ENCODE data around the gene NCBP3.
"Not testable (repeated sequence)": the region's sequence is repeated elsewhere in the genome, so short reads cannot be mapped to it uniquely, and the experiment has no call there.

Gene NCBP3

DNA sequence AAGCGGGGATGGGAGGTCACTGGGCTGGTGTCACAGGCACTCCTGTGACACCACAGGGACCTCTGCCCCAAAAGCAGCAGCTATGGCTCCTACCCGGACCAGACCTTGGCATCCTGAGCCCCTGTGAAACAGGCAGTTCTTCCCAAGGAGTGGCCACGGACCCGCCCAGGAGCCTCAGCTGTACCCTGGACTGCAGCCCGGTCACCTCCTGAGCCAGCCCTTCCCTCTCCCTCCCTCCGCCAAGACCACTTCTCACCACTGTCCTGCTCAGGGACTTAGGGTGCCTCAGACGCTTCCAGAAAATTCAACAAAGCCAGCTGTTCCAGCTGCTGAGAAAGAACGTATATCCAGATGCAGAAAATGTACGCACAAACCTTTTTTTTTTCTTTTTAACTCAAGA, 13.9 kb upstream of the NCBP3 start:
- Histone ChIP-seq H3K9ac (ENCODE audit: insufficient read length, low read depth) (no peak overlapping the region), H3K4me3 (ENCODE audit: insufficient read length, low read depth) (no peak overlapping the region), H3K27me3 (ENCODE audit: insufficient read depth, insufficient read length) (no peaks in the 10 kb centered on the region), H3K4me1 (ENCODE audit: insufficient read depth, insufficient read length) (no peaks in the 10 kb centered on the region), H3K9me3 (ENCODE audit: insufficient read depth, low read length) (no peaks in the 10 kb centered on the region), H3K36me3 (ENCODE audit: insufficient read depth, insufficient read length, low read length) (peaks cover 12% of the 10 kb centered on the region)
- no peak for TF ChIP-seq ZNF274 (IDR thresholded peaks at IDR 0.05; ENCODE audit: low read depth, low read length)
- TF ChIP-seq YY1 (IDR thresholded peaks at IDR 0.05; ENCODE audit: insufficient read depth, insufficient read length): no peak
- no peak for TF ChIP-seq SUZ12 (IDR thresholded peaks at IDR 0.05; ENCODE audit: extremely low read depth, insufficient read depth, insufficient read length)
- DNase-seq (ENCODE audit: low read depth, low spot score): no peak

GRCh38 chr17:3857261-3858105, 11.4 kb upstream of the NCBP3 start:
- Histone ChIP-seq H3K4me3 (ENCODE audit: insufficient read length, low read depth) (no peak overlapping the region), H3K27me3 (ENCODE audit: insufficient read depth, insufficient read length) (no peaks in the 10 kb centered on the region), H3K9ac (ENCODE audit: insufficient read length, low read depth) (no peak overlapping the region), H3K9me3 (ENCODE audit: insufficient read depth, low read length) (no peaks in the 10 kb centered on the region), H3K4me1 (ENCODE audit: insufficient read depth, insufficient read length) (no peaks in the 10 kb centered on the region), H3K36me3 (ENCODE audit: insufficient read depth, insufficient read length, low read length) (peaks cover 12% of the 10 kb centered on the region)
- TF ChIP-seq ZNF274 (IDR thresholded peaks at IDR 0.05; ENCODE audit: low read depth, low read length) (no peak), YY1 (IDR thresholded peaks at IDR 0.05; ENCODE audit: insufficient read depth, insufficient read length) (no peak), SUZ12 (IDR thresholded peaks at IDR 0.05; ENCODE audit: extremely low read depth, insufficient read depth, insufficient read length) (no peak)
- no peak for DNase-seq (ENCODE audit: low read depth, low spot score)

- not testable (repeated sequence) for H3K9ac ChIP-seq (ENCODE audit: insufficient read length, low read depth); H3K27me3 ChIP-seq (ENCODE audit: insufficient read depth, insufficient read length); DNase-seq (ENCODE audit: low read depth, low spot score); H3K9me3 ChIP-seq (ENCODE audit: insufficient read depth, low read length); H3K4me3 ChIP-seq (ENCODE audit: insufficient read length, low read depth); H3K4me1 ChIP-seq (ENCODE audit: insufficient read depth, insufficient read length); H3K36me3 ChIP-seq (ENCODE audit: insufficient read depth, insufficient read length, low read length)
Measured at GRCh38 chr17:3854204-3854603, 8.2 kb upstream of the NCBP3 start.

GRCh38 chr17:3852561-3852960, 6.5 kb upstream of the NCBP3 start:
- H3K27me3 ChIP-seq (ENCODE audit: insufficient read depth, insufficient read length): no peaks in the 10 kb centered on the region
- DNase-seq (ENCODE audit: low read depth, low spot score): no peak
- H3K9me3 ChIP-seq (ENCODE audit: insufficient read depth, low read length): no peaks in the 10 kb centered on the region
- H3K9ac ChIP-seq (ENCODE audit: insufficient read length, low read depth): no peak overlapping the region
- no peaks in the 10 kb centered on the region for H3K36me3 ChIP-seq (ENCODE audit: insufficient read depth, insufficient read length, low read length)
- no peak overlapping the region for H3K4me3 ChIP-seq (ENCODE audit: insufficient read length, low read depth)
- TF ChIP-seq SUZ12 (IDR thresholded peaks at IDR 0.05; ENCODE audit: extremely low read depth, insufficient read depth, insufficient read length) (no peak), ZNF274 (IDR thresholded peaks at IDR 0.05; ENCODE audit: low read depth, low read length) (no peak), YY1 (IDR thresholded peaks at IDR 0.05; ENCODE audit: insufficient read depth, insufficient read length) (no peak)
- H3K4me1 ChIP-seq (ENCODE audit: insufficient read depth, insufficient read length): no peaks in the 10 kb centered on the region

DNA sequence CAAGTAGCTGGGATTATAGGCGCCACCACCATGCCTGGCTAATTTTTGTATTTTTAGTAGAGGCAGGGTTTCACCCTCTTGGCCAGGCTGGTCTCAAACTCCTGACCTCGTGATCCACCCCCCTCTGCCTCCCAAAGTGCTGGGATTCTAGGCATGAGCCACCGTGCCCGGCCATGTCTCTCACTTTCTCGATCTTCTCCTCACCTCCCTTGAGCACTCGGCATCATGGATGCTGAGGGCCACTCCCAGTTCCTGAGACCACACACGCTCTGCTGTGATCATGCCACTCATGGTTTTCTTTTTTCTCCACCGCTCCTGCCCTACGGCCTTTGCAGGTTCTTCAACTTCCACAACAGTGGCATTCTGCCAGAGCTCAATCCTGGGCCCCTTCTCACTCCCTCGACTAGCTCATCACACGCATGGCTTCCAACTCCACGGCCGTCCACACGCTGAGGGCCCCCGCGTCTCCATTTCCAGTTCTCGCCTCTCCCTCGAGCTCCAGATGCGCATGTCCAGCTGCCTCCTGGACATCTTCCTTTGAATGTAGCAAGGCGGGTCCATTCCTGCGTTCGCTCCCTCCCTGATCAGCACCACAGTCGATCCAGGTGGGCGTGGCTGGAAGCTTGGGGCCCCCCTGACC, 5.5 kb upstream of the NCBP3 start:
- Histone ChIP-seq H3K27me3 (ENCODE audit: insufficient read depth, insufficient read length) (no peaks in the 10 kb centered on the region), H3K4me3 (ENCODE audit: insufficient read length, low read depth) (no peak overlapping the region), H3K4me1 (ENCODE audit: insufficient read depth, insufficient read length) (no peaks in the 10 kb centered on the region), H3K9me3 (ENCODE audit: insufficient read depth, low read length) (no peaks in the 10 kb centered on the region), H3K9ac (ENCODE audit: insufficient read length, low read depth) (no peak overlapping the region), H3K36me3 (ENCODE audit: insufficient read depth, insufficient read length, low read length) (no peaks in the 10 kb centered on the region)
- no peak for DNase-seq (ENCODE audit: low read depth, low spot score)
- TF ChIP-seq ZNF274 (IDR thresholded peaks at IDR 0.05; ENCODE audit: low read depth, low read length) (no peak), SUZ12 (IDR thresholded peaks at IDR 0.05; ENCODE audit: extremely low read depth, insufficient read depth, insufficient read length) (no peak), YY1 (IDR thresholded peaks at IDR 0.05; ENCODE audit: insufficient read depth, insufficient read length) (no peak)

- no peak for DNase-seq (ENCODE audit: low read depth, low spot score)
- Histone ChIP-seq H3K4me3 (ENCODE audit: insufficient read length, low read depth) (no peak overlapping the region), H3K4me1 (ENCODE audit: insufficient read depth, insufficient read length) (no peaks in the 10 kb centered on the region), H3K36me3 (ENCODE audit: insufficient read depth, insufficient read length, low read length) (peaks cover 14% of the 10 kb centered on the region), H3K9ac (ENCODE audit: insufficient read length, low read depth) (no peak overlapping the region), H3K9me3 (ENCODE audit: insufficient read depth, low read length) (no peaks in the 10 kb centered on the region), H3K27me3 (ENCODE audit: insufficient read depth, insufficient read length) (no peaks in the 10 kb centered on the region)
- TF ChIP-seq YY1 (IDR thresholded peaks at IDR 0.05; ENCODE audit: insufficient read depth, insufficient read length): no peak
- no peak for TF ChIP-seq ZNF274 (IDR thresholded peaks at IDR 0.05; ENCODE audit: low read depth, low read length)
- TF ChIP-seq SUZ12 (IDR thresholded peaks at IDR 0.05; ENCODE audit: extremely low read depth, insufficient read depth, insufficient read length): no peak
Measured at GRCh38 chr17:3848229-3848835, 2.3 kb upstream of the NCBP3 start.

DNA sequence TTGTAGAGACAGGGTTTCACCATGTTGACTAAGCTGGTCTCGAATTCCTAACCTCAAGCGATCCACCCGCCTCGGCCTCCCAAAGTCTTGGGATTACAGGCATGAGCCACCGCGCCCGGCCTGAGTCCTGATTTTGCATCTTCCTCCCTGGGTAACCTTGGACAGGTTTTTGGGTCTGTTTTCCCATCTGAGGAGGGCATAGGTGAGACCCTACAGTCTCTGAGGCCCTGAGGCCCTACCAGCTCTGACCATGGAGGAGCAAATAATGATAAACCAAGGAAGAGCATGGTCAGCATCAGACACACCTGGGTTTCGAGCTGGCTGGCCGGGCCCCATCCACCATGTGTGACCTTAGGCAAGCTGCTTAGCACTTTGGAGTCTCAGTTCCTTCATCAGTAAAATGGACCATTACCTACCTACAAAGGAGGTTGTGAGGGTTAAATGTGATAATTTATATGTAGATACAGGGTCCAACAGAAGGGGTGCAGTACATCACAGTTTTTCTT, 1.2 kb upstream of the NCBP3 start:
- Histone ChIP-seq H3K4me1 (ENCODE audit: insufficient read depth, insufficient read length) (no peaks in the 10 kb centered on the region), H3K9ac (ENCODE audit: insufficient read length, low read depth) (no peak overlapping the region), H3K9me3 (ENCODE audit: insufficient read depth, low read length) (no peaks in the 10 kb centered on the region), H3K27me3 (ENCODE audit: insufficient read depth, insufficient read length) (no peaks in the 10 kb centered on the region), H3K36me3 (ENCODE audit: insufficient read depth, insufficient read length, low read length) (peaks cover 25% of the 10 kb centered on the region), H3K4me3 (ENCODE audit: insufficient read length, low read depth) (no peak overlapping the region)
- DNase-seq (ENCODE audit: low read depth, low spot score): no peak
- TF ChIP-seq ZNF274 (IDR thresholded peaks at IDR 0.05; ENCODE audit: low read depth, low read length): no peak
- TF ChIP-seq YY1 (IDR thresholded peaks at IDR 0.05; ENCODE audit: insufficient read depth, insufficient read length): no peak
- no peak for TF ChIP-seq SUZ12 (IDR thresholded peaks at IDR 0.05; ENCODE audit: extremely low read depth, insufficient read depth, insufficient read length)

Measured in NT2/D1 (cell line).